Omental fat pad (tissue), 4 donors: ENCODE measurements around the gene NXPH2. TPM values are rescaled to one million over a fixed set of nuclear protein-coding genes. Genes with fewer than 3 reads are reported as not detected.

ENCODE experiments used
- ATAC-seq: fragments of 150-250 bp; one replicate; pipeline ENCODE4 v1.9.1; 2016; ENCODE audit warnings: mild to moderate bottlenecking, moderate library complexity; ENCODE audit not compliant: low FRiP score
- DNase-seq: peaks from one replicate; pipeline ENCODE4 v3.0.0-alpha.2; 2019; ENCODE audit warnings: low spot score
- CTCF ChIP-seq, 3 donors: fragments of 450-650 bp; IDR thresholded peaks; one replicate each; pipeline ENCODE4 v1.5.1; 2016 to 2017; ENCODE audit warnings: antibody characterized with exemption in 3 of 3, mild to moderate bottlenecking in 3 of 3, moderate library complexity in 2 of 3
- total RNA-seq, 4 donors: library from RNA; depleted of rRNA; stranded (reverse); fragments of >200 nt; gene quantifications; one replicate each; pipeline ENCODE4 v1.1.0, GENCODE V29; 2016

NXPH2 gene
- total RNA-seq, 4 donors from 2014 or later = 0.37 to 2.1 TPM; not detected in 2

GRCh38 chr2:138703242-138703641 lies 76.9 kb downstream of the NXPH2 start:
- no peak for ATAC-seq
- DNase-seq = no peak
- TF ChIP-seq CTCF (IDR thresholded peaks at IDR 0.05) = no peak

GRCh38 chr2:138700716-138701115 lies 79.5 kb downstream of the NXPH2 start:
- DNase-seq = no peak
- TF ChIP-seq CTCF (IDR thresholded peaks at IDR 0.05) = no peak
- ATAC-seq = no peak

- TF ChIP-seq CTCF (IDR thresholded peaks at IDR 0.05) = no peak
- ATAC-seq (no peak), DNase-seq (no peak)
Observed at GRCh38 chr2:138699421-138699820, 80.8 kb downstream of the NXPH2 start.

- no peak for ATAC-seq
- no peak for TF ChIP-seq CTCF (IDR thresholded peaks at IDR 0.05)
- DNase-seq = no peak
Observed at GRCh38 chr2:138698428-138698827, 81.8 kb downstream of the NXPH2 start.

- DNase-seq = no peak
- no peak for TF ChIP-seq CTCF (IDR thresholded peaks at IDR 0.05)
- ATAC-seq = no peak
Observed at GRCh38 chr2:138691667-138692066, 88.5 kb downstream of the NXPH2 start.

- no peak for ATAC-seq
- DNase-seq = no peak
- TF ChIP-seq CTCF (IDR thresholded peaks at IDR 0.05) = no peak
Observed at GRCh38 chr2:138689705-138690104, 90.5 kb downstream of the NXPH2 start.

GRCh38 chr2:138682163-138682562 lies 98.0 kb downstream of the NXPH2 start:
- DNase-seq (no peak), ATAC-seq (no peak)
- TF ChIP-seq CTCF (IDR thresholded peaks at IDR 0.05) = no peak
